ENCODE data around the gene POLE2. TPM values are rescaled to one million over a fixed set of nuclear protein-coding genes. Genes with fewer than 3 reads are reported as not detected.
A peak's percentile ranks its signal among the peaks of the same experiment; 100 is the strongest.

POLE2 gene
- total and polyA plus RNA-seq, 2 of the 13 experiments (the other 11 are each of a cell fraction or from before 2014, with no cell fraction given) = 16.6 to 37.0 TPM

- no peak for TF ChIP-seq SCMH1 (CRISPR knock-in tag; IDR thresholded peaks at IDR 0.05; ENCODE audit: borderline replicate concordance)
- no peak for TF ChIP-seq TCF12 (IDR thresholded peaks at IDR 0.05)
- no peak for TF ChIP-seq TCF12 (CRISPR knock-in tag; IDR thresholded peaks at IDR 0.05)
- TF ChIP-seq POLR2G (IDR thresholded peaks at IDR 0.05; ENCODE audit: low read depth, low read length) = peak; percentile 83
- no peak for TF ChIP-seq ZFP36L2 (CRISPR knock-in tag; IDR thresholded peaks at IDR 0.05)
- TF ChIP-seq ZFAT (CRISPR knock-in tag; conservative IDR thresholded peaks at IDR 0.05) = no peak
- TF ChIP-seq HNRNPK (IDR thresholded peaks at IDR 0.05; ENCODE audit: low read depth, low read length, poor library complexity, severe bottlenecking) = peak; percentile 63
- TF ChIP-seq ZNF318 (CRISPR knock-in tag; IDR thresholded peaks at IDR 0.05) = peak; percentile 32; the same call in 1 of the 2 replicates
- TF ChIP-seq ETS1 (CRISPR knock-in tag; IDR thresholded peaks at IDR 0.05) = no peak
- peak; percentile 94 for TF ChIP-seq SAP130 (CRISPR knock-in tag; IDR thresholded peaks at IDR 0.05; ENCODE audit: low read depth)
- peak; percentile 61 for TF ChIP-seq ISL2 (CRISPR knock-in tag; IDR thresholded peaks at IDR 0.05)
- TF ChIP-seq ZSCAN12 (CRISPR knock-in tag; IDR thresholded peaks at IDR 0.05) = no peak
- no peak for TF ChIP-seq MZF1 (CRISPR knock-in tag; IDR thresholded peaks at IDR 0.05; ENCODE audit: borderline replicate concordance)
- TF ChIP-seq ZNF138 (CRISPR knock-in tag; IDR thresholded peaks at IDR 0.05; ENCODE audit: low read depth) = peak; percentile 22
- peak; percentile 97 for TF ChIP-seq ZFP90 (CRISPR knock-in tag; IDR thresholded peaks at IDR 0.05; ENCODE audit: borderline replicate concordance)
- TF ChIP-seq MAX (IDR thresholded peaks at IDR 0.05) = peak; percentile 82
- peak; percentile 82 for TF ChIP-seq MXD3 (CRISPR knock-in tag; IDR thresholded peaks at IDR 0.05)
- no peak for TF ChIP-seq STAT5B (CRISPR knock-in tag; IDR thresholded peaks at IDR 0.05)
These were observed 89.3 kb downstream of the POLE2 start, which contains the start of gene LRR1 (continued) for GRCh38 chr14:49598485-49599300.
